HPDE6-E6E7 (cell line): ENCODE data around the gene RMDN2.
A peak's percentile ranks its signal among the peaks of the same experiment; 100 is the strongest.

ENCODE experiments used
- DNase-seq: peaks from one replicate; pipeline ENCODE4 v3.0.0; 2011; ENCODE audit warnings: missing footprints; ENCODE audit errors: extremely low spot score

RMDN2 gene

DNA sequence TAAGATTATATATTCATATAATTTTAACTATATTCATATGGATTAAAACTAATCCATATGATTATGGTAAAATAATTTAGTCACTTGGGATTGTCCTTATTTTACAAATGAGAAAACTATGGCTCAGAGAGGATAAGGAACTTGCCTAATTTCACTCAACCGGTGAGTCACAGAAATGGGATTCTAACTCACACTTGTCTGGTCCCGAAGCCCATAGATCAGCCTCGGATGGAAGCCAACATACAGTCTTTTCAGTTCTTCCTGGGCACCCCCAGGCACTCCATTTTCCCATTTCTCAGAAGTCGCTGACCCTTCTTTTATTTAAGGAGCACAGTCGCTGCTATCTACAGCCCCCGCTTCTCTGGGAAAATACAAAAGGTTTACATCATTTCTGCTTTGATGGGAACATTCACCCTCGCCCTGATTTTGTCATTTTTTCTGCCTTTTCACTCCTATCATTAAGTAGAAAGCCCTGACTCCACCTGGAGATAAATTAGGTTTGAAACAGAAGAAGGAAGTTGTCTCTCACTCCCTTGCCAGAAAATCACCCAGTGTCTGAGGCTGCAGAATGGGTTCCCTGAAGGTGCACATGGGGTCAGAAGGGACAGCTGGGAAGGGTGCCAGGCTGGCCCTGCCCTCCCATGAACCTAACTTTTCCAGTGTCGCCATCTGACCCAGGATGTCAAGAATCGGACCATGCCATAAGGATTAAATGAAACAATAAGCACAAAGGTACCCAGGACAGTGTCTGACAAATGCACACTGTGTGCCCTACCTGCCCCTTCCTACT lies 114.2 kb downstream of the RMDN2 start:
- no peak for DNase-seq

DNA sequence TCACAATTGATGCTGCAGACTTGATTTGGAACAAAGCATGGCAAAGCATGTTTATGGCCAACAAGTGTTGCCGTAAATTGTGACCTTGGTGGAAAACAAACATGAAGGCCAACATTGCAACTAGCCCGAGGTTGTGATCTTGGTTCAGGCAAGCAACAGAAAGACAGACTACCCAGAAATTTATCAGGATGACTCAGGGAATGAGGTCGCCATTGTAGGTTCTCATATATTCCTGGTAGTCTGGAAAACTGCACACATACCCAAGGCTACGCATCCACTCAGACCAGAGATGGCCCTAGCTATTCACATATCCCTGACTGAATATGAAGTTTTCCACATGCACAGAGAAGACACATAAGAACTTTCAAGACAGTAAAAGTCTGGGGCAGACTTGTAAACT lies 120.7 kb downstream of the RMDN2 start:
- DNase-seq, result no peak

GRCh38 chr2:38056216-38056615 lies 131.1 kb downstream of the RMDN2 start:
- no peak for DNase-seq

DNA sequence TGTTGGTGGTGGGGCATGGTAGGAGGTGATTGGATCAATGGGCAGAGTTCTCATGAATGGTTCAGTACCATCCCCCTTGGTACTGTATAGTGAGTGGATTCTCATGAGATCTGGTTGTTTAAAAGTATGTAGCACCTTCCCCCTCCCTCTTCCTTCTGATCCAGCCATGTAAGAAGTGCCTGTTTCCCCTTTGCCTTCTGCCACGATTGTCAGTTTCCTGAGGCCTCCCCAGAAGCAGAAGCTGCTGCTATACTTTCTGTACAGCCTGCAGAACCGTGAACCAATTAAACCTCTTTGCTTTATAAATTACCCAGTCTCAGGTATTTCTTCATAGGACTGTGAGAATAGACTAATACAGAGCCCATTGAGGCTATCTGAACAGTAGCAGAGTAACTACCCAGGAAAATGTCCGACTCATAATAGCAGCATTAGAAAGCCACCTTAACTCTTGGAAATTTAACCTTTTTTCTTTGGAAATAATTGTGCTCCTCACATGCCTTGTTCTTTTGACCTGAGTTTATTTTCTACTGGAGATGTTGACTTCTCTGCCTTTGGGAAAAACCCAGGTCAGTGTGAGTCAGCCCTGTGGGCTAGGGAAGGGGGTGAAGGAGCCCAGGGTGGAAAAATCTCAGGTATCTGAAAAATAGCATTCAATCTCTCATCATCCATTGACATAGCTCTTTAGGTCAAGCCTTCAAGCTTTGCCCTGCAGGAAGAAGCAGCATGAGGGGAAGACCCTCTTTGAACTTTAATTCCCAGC lies 132.7 kb downstream of the RMDN2 start:
- peak; percentile 20 for DNase-seq

- DNase-seq, result no peak
Observed at GRCh38 chr2:38060236-38061018, 135.3 kb downstream of the RMDN2 start.

DNA sequence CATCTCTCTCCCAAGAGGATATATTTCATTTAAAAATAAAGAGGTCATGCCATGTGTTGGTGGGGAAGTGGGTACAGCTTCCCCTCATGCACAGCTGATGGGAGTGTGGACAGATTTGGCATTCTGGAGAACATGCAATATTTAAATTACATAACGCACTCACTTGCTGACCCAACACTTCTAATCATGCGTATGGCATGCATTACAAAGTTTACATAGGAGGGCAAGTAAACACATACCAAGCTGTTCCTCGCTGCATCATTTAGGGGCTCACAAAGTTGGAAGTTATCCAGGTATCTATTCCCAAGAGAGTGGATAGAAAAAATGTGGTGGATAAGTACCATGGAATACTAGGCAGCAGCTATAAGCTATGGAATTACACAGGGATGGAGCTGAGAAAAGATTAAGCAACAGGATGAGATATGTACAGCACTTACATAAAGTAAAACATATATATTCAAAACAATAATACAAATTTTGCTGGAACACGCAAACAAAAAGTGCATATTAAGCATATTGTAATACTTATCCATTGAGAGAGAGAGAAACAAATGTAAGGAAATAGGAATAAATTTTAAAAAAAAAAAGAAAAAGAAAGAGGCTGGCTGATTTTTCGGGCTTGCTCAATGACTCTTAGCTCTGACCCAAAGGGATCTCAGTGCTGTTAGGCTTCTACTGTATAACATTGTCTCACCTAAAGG lies 139.9 kb downstream of the RMDN2 start:
- DNase-seq, result no peak

GRCh38 chr2:38065502-38066135 lies 140.5 kb downstream of the RMDN2 start:
- DNase-seq, result no peak

- no peak for DNase-seq
Observed at GRCh38 chr2:38066421-38067115, 141.5 kb downstream of the RMDN2 start.
